Neural cell (in vitro differentiated cells): ENCODE data around the gene DDX49. TPM values are rescaled to one million over a fixed set of nuclear protein-coding genes. Genes with fewer than 3 reads are reported as not detected.
"Not testable (repeated sequence)": the region's sequence is repeated elsewhere in the genome, so short reads cannot be mapped to it uniquely, and the experiment has no call there.

Experiments used
- H2AFZ ChIP-seq: fragments of 200-600, 300-800 bp; sonication (generic), shearing (Covaris generic); 2 replicates; pipeline ENCODE4 v1.6.0; 2014; ENCODE audit warnings: low read depth, mild to moderate bottlenecking, antibody characterized with exemption, low read length, moderate library complexity
- H3F3A ChIP-seq: fragments of 200-600 bp; shearing (Covaris generic); 2 replicates; pipeline ENCODE4 v1.6.1; 2016; ENCODE audit warnings: mild to moderate bottlenecking, moderate library complexity, mixed read lengths, antibody characterized with exemption, low read length; ENCODE audit not compliant: insufficient read depth, poor library complexity, severe bottlenecking
- H3K27ac ChIP-seq: fragments of 200-600, 300-800 bp; sonication (generic), shearing (Covaris generic); 2 replicates; pipeline ENCODE4 v1.5.1; 2014; ENCODE audit warnings: mild to moderate bottlenecking, low read length, moderate library complexity
- H3K27me3 ChIP-seq: fragments of 300-800, 200-600 bp; sonication (generic), shearing (Covaris generic); 2 replicates; pipeline ENCODE4 v1.6.0; 2014; ENCODE audit warnings: mild to moderate bottlenecking, low read depth, low read length, moderate library complexity; ENCODE audit not compliant: insufficient read depth
- H3K36me3 ChIP-seq: fragments of 300-800, 200-600 bp; sonication (generic), shearing (Covaris generic); 2 replicates; pipeline ENCODE4 v1.5.1; 2014; ENCODE audit warnings: mild to moderate bottlenecking, antibody characterized with exemption, low read length, moderate library complexity; ENCODE audit not compliant: insufficient read depth
- H3K4me2 ChIP-seq: fragments of 300-800, 200-600 bp; sonication (generic), shearing (Covaris generic); 2 replicates; pipeline ENCODE4 v1.6.0; 2014; ENCODE audit warnings: mild to moderate bottlenecking, low read length
- H3K4me3 ChIP-seq: fragments of 300-800, 200-600 bp; sonication (generic), shearing (Covaris generic); 2 replicates; pipeline ENCODE4 v1.5.1; 2014; ENCODE audit warnings: mild to moderate bottlenecking, low read length, moderate library complexity
- H3K79me2 ChIP-seq: fragments of 200-600 bp; shearing (Covaris generic); replicated peaks from 2 replicates; pipeline ENCODE4 v1.6.0; 2014; ENCODE audit warnings: mild to moderate bottlenecking, low read length, moderate library complexity; ENCODE audit not compliant: insufficient read depth
- H3K9ac ChIP-seq: fragments of 300-800, 200-600 bp; sonication (generic), shearing (Covaris generic); 2 replicates; pipeline ENCODE4 v1.6.1; 2016; ENCODE audit warnings: mild to moderate bottlenecking, low read length, mixed read lengths
- H3K9me2 ChIP-seq: fragments of 200-600 bp; shearing (Covaris generic); 2 replicates; pipeline ENCODE4 v1.6.1; 2016; ENCODE audit warnings: mild to moderate bottlenecking, low read length, mixed read lengths; ENCODE audit not compliant: insufficient read depth
- H3K9me3 ChIP-seq: fragments of 200-600, 300-800 bp; sonication (generic), shearing (Covaris generic); 2 replicates; pipeline ENCODE4 v1.6.1; 2016; ENCODE audit warnings: mild to moderate bottlenecking, mixed run types, low read length, moderate library complexity, mixed read lengths
- H4K20me1 ChIP-seq: fragments of 200-600 bp; shearing (Covaris generic); 2 replicates; pipeline ENCODE4 v1.6.1; 2016; ENCODE audit warnings: mild to moderate bottlenecking, mixed run types; ENCODE audit not compliant: insufficient read depth
- CTCF ChIP-seq: fragments of 450-650 bp; IDR thresholded peaks from 2 replicates; pipeline ENCODE4 v1.5.1; 2014; ENCODE audit warnings: antibody characterized with exemption, mild to moderate bottlenecking, moderate library complexity; ENCODE audit not compliant: poor library complexity, severe bottlenecking
- EP300 ChIP-seq: fragments of 450-650 bp; conservative IDR thresholded peaks from 2 replicates; pipeline ENCODE4 v1.6.1; 2014; ENCODE audit warnings: antibody characterized with exemption, mild to moderate bottlenecking, moderate library complexity; ENCODE audit not compliant: poor library complexity, severe bottlenecking
- EZH2 ChIP-seq: fragments of 200-600, 300-800 bp; shearing (Covaris generic), sonication (generic); IDR thresholded peaks from 2 replicates; pipeline ENCODE4 v1.6.1; 2014; ENCODE audit warnings: antibody characterized with exemption, low read length, borderline replicate concordance, mild to moderate bottlenecking; ENCODE audit not compliant: insufficient read depth, poor library complexity, severe bottlenecking
- MXI1 ChIP-seq: fragments of 450-650 bp; conservative IDR thresholded peaks from 2 replicates; pipeline ENCODE4 v1.6.1; 2014; ENCODE audit warnings: antibody characterized with exemption, mild to moderate bottlenecking; ENCODE audit not compliant: poor library complexity, severe bottlenecking
- POLR2AphosphoS5 ChIP-seq: IDR thresholded peaks from 2 replicates; pipeline ENCODE4 v1.6.1; 2012
- RAD21 ChIP-seq: fragments of 450-650 bp; conservative IDR thresholded peaks from 2 replicates; pipeline ENCODE4 v1.6.1; 2014; ENCODE audit warnings: antibody characterized with exemption, mild to moderate bottlenecking, moderate library complexity
- SMC3 ChIP-seq: fragments of 450-650 bp; conservative IDR thresholded peaks from 2 replicates; pipeline ENCODE4 v1.6.1; 2014; ENCODE audit warnings: antibody characterized with exemption, mild to moderate bottlenecking, moderate library complexity; ENCODE audit not compliant: poor library complexity
- TAF1 ChIP-seq: IDR thresholded peaks from 2 replicates; pipeline ENCODE4 v1.6.1; 2012; ENCODE audit warnings: low read depth
- polyA plus RNA-seq: library from polyadenylated mRNA; depleted of rRNA; stranded (reverse); fragments of >200 nt; gene quantifications from 2 replicates; pipeline ENCODE4 v1.2.3, GENCODE V29; 2014
- TF ChIP-seq, protein P1 (sequence below): IDR thresholded peaks from 2 replicates; pipeline ENCODE4 v1.6.1; 2012; ENCODE audit warnings: borderline replicate concordance

DDX49 gene
- polyA plus RNA-seq, 1 donor from 2014 or later, result 90.7 TPM

DNA sequence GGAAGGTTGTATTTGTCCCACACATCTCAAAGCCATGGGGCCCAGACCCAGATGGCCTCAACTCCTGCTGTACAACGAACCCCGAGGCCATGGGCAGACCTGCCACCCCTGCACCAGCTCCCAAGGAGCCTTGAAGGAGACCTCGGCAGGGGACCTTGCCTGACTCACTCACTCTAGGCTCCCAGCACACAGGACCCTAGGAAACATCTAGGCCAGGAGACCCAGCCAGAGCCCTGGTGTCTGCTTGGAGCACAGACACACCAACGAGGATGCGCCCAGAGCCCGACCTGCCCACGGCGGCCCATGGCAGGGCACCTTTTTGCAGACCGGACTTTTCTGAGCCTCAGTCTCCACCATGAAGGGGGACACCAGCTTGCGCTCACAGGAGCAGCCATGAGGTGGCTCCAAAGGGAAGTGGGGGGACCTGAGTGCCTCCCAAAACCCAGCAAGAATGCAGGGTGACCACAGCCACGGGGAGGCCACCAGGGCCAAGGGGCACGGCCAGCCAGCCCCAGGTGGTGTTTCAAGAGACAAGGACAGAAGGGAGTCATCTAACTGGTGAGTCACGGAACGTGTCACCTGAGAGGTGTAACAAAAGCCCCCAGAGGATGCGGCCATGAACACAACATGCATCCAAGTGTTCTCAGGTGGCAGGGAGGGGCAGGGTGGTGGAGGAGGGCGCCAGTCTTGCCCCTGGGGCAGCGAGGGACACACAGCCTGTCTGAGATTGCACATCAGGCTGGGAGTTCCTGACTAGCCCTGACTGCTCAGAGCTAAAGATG, 18.6 kb upstream of the DDX49 start:
- H3K4me3 ChIP-seq, result no peak overlapping the region
- no peak for TF ChIP-seq RAD21
- TF ChIP-seq SMC3, result no peak
- TF ChIP-seq TAF1, result no peak
- TF ChIP-seq MXI1, result no peak
- TF ChIP-seq, protein P1, sequence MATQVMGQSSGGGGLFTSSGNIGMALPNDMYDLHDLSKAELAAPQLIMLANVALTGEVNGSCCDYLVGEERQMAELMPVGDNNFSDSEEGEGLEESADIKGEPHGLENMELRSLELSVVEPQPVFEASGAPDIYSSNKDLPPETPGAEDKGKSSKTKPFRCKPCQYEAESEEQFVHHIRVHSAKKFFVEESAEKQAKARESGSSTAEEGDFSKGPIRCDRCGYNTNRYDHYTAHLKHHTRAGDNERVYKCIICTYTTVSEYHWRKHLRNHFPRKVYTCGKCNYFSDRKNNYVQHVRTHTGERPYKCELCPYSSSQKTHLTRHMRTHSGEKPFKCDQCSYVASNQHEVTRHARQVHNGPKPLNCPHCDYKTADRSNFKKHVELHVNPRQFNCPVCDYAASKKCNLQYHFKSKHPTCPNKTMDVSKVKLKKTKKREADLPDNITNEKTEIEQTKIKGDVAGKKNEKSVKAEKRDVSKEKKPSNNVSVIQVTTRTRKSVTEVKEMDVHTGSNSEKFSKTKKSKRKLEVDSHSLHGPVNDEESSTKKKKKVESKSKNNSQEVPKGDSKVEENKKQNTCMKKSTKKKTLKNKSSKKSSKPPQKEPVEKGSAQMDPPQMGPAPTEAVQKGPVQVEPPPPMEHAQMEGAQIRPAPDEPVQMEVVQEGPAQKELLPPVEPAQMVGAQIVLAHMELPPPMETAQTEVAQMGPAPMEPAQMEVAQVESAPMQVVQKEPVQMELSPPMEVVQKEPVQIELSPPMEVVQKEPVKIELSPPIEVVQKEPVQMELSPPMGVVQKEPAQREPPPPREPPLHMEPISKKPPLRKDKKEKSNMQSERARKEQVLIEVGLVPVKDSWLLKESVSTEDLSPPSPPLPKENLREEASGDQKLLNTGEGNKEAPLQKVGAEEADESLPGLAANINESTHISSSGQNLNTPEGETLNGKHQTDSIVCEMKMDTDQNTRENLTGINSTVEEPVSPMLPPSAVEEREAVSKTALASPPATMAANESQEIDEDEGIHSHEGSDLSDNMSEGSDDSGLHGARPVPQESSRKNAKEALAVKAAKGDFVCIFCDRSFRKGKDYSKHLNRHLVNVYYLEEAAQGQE, result no peak
- TF ChIP-seq EZH2, result no peak
- no peak for TF ChIP-seq CTCF
- no peak for TF ChIP-seq EP300
- TF ChIP-seq POLR2AphosphoS5, result no peak
- peaks cover 6% of the 10 kb centered on the region for H3K36me3 ChIP-seq

GRCh38 chr19:18901491-18901890, 18.0 kb upstream of the DDX49 start:
- no peaks in the 10 kb centered on the region for H3K79me2 ChIP-seq
- peaks cover 6% of the 10 kb centered on the region for H3K36me3 ChIP-seq
- no peaks in the 10 kb centered on the region for H3K9me3 ChIP-seq
- no peaks in the 10 kb centered on the region for H3K9me2 ChIP-seq
- H3K4me3 ChIP-seq, result no peak overlapping the region
- H4K20me1 ChIP-seq, result no peaks in the 10 kb centered on the region
- no peak overlapping the region for H3K27ac ChIP-seq
- no peaks in the 10 kb centered on the region for H3F3A ChIP-seq
- H3K4me2 ChIP-seq, result no peak overlapping the region
- no peaks in the 10 kb centered on the region for H3K27me3 ChIP-seq
- no peak for TF ChIP-seq TAF1
- no peak for TF ChIP-seq CTCF
- TF ChIP-seq EZH2, result no peak
- no peak for TF ChIP-seq SMC3
- TF ChIP-seq MXI1, result no peak
- TF ChIP-seq EP300, result no peak
- TF ChIP-seq POLR2AphosphoS5, result no peak
- TF ChIP-seq RAD21, result no peak
- TF ChIP-seq, protein P1, result no peak
- no peak overlapping the region for H2AFZ ChIP-seq
- no peak overlapping the region for H3K9ac ChIP-seq

More for the DNA sequence above, 18.6 kb upstream of the DDX49 start:
- H2AFZ ChIP-seq, result no peak overlapping the region
- no peak overlapping the region for H3K27ac ChIP-seq
- H4K20me1 ChIP-seq, result no peaks in the 10 kb centered on the region
- no peak overlapping the region for H3K9ac ChIP-seq
- H3K4me2 ChIP-seq, result no peak overlapping the region
- H3K79me2 ChIP-seq, result no peaks in the 10 kb centered on the region
- H3F3A ChIP-seq, result no peaks in the 10 kb centered on the region
- no peaks in the 10 kb centered on the region for H3K9me2 ChIP-seq
- no peaks in the 10 kb centered on the region for H3K27me3 ChIP-seq
- no peaks in the 10 kb centered on the region for H3K9me3 ChIP-seq

DNA sequence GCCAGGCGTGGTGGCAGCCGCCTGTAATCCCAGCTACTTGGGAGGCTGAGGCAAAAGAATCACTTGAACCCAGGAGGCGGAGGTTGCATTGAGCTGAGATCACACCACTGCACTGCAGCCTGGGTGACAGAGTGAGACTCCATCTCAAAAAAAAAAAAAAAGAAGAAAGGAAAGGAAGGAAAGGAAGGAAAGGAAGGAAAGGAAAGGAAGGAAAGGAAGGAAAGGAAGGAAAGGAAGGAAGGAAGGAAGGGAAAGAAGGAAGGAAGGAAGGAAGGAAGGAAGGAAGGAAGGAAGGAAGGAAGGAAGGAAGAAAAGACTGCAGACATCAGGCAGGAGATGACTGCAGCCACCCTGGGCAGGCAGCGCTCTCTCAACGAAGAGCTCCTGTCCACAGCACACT, 17.0 kb upstream of the DDX49 start:
- H3K9ac ChIP-seq, H3K4me2 ChIP-seq, H3K9me3 ChIP-seq, H3F3A ChIP-seq, H3K4me3 ChIP-seq, H3K27ac ChIP-seq, H3K79me2 ChIP-seq, H2AFZ ChIP-seq, H3K36me3 ChIP-seq, H3K27me3 ChIP-seq, H4K20me1 ChIP-seq, H3K9me2 ChIP-seq: not testable (repeated sequence)
